Fibroblast of mammary gland (primary cell): ENCODE measurements around the gene CCDC186.

Experiments
- DNase-seq: peaks from one replicate; pipeline ENCODE4 v3.0.0-alpha.2; 2010; ENCODE audit warnings: low read depth
- H3K4me3 ChIP-seq: 2 replicates; pipeline ENCODE4 v1.5.1; 2011; ENCODE audit warnings: low read depth, mild to moderate bottlenecking, low read length, moderate library complexity; ENCODE audit not compliant: control insufficient read depth
- CTCF ChIP-seq: conservative IDR thresholded peaks from 2 replicates; pipeline ENCODE4 v1.5.1; 2011; ENCODE audit warnings: low read depth, low read length, inconsistent platforms; ENCODE audit not compliant: control insufficient read depth, insufficient read depth

The CCDC186 gene

GRCh38 chr10:114172216-114172615, 1.8 kb downstream of the CCDC186 start:
- H3K4me3 ChIP-seq: no peak overlapping the region
- DNase-seq: peak; percentile 32
- no peak for TF ChIP-seq CTCF

- no peak overlapping the region for H3K4me3 ChIP-seq
- TF ChIP-seq CTCF: no peak
- DNase-seq: no peak
Observed at GRCh38 chr10:114168450-114169009, 5.5 kb downstream of the CCDC186 start.

GRCh38 chr10:114167985-114168384, 6.0 kb downstream of the CCDC186 start:
- no peak overlapping the region for H3K4me3 ChIP-seq
- no peak for TF ChIP-seq CTCF
- no peak for DNase-seq

GRCh38 chr10:114166494-114166893, 7.5 kb downstream of the CCDC186 start:
- no peak overlapping the region for H3K4me3 ChIP-seq
- TF ChIP-seq CTCF: no peak
- no peak for DNase-seq

- H3K4me3 ChIP-seq: no peak overlapping the region
- DNase-seq: no peak
- no peak for TF ChIP-seq CTCF
Observed at GRCh38 chr10:114166043-114166442, 8.0 kb downstream of the CCDC186 start.

- DNase-seq: no peak
- TF ChIP-seq CTCF: no peak
- no peak overlapping the region for H3K4me3 ChIP-seq
Observed at GRCh38 chr10:114163062-114163461, 10.9 kb downstream of the CCDC186 start.

GRCh38 chr10:114157912-114158311, 16.1 kb downstream of the CCDC186 start:
- no peak overlapping the region for H3K4me3 ChIP-seq
- DNase-seq: no peak
- TF ChIP-seq CTCF: no peak
